Activated naive CD4-positive, alpha-beta T cell treated with anti-CD3 and anti-CD28 coated beads for 36 hours (primary cell): ENCODE data around the gene LCN12. TPM values are rescaled to one million over a fixed set of nuclear protein-coding genes. Genes with fewer than 3 reads are reported as not detected.

Source experiments
- CTCF ChIA-PET: fragments of 350-600 bp; sonication (Branson Sonifier 250); formaldehyde crosslinking; loops from one replicate; lab custom pipeline; 2021; ENCODE audit warnings: antibody characterized with exemption; lab: Charles Lee
- DNase-seq: peaks from one replicate; pipeline ENCODE4 v3.0.0-alpha.2; 2020
- H3K27ac Mint-ChIP-seq: one replicate; pipeline ENCODE4 v1.8.0; 2021; ENCODE audit warnings: mild to moderate bottlenecking, mixed read lengths
- H3K27me3 Mint-ChIP-seq: one replicate; pipeline ENCODE4 v1.8.0; 2021; ENCODE audit warnings: low read depth, mixed read lengths
- H3K36me3 Mint-ChIP-seq: one replicate; pipeline ENCODE4 v1.8.0; 2021; ENCODE audit warnings: low read depth, mixed read lengths
- H3K4me1 Mint-ChIP-seq: one replicate; pipeline ENCODE4 v1.8.0; 2021; ENCODE audit warnings: low read depth, mixed read lengths
- H3K4me3 Mint-ChIP-seq: one replicate; pipeline ENCODE4 v1.8.0; 2021; ENCODE audit warnings: mild to moderate bottlenecking, moderate library complexity, mixed read lengths
- H3K9me3 Mint-ChIP-seq: one replicate; pipeline ENCODE4 v1.8.0; 2021; ENCODE audit warnings: mixed read lengths
- intact Hi-C: fragments of 100-400 bp; cut with micrococcal nuclease; formaldehyde crosslinking; loops from one replicate; pipeline ENCODE4 v1.15.1; 2023
- total RNA-seq, 2 experiments: library from RNA; stranded (reverse); gene quantifications; one replicate each; pipeline ENCODE4 v1.2.3, GENCODE V29; 2021

LCN12 gene
- total RNA-seq, 2 experiments from 2014 or later: 1.1 to 1.9 TPM

GRCh38 chr9:136958473-136958872, 6.4 kb downstream of the LCN12 start:
- no peak overlapping the region for H3K4me3 Mint-ChIP-seq
- no peak overlapping the region for H3K27ac Mint-ChIP-seq
- no peak for DNase-seq
- H3K27me3 Mint-ChIP-seq: no peaks in the 10 kb centered on the region
- H3K9me3 Mint-ChIP-seq: peaks cover 2% of the 10 kb centered on the region
- H3K4me1 Mint-ChIP-seq: peaks cover 2% of the 10 kb centered on the region
- intact Hi-C loops: no loop called here
- CTCF ChIA-PET: interaction anchor here (1.1 kb wide), 1 partner anchor 278 kb away, joined by 3 read pairs; no protein-coding TSS in a partner anchor
- no peaks in the 10 kb centered on the region for H3K36me3 Mint-ChIP-seq

- no peaks in the 10 kb centered on the region for H3K27me3 Mint-ChIP-seq
- H3K36me3 Mint-ChIP-seq: no peaks in the 10 kb centered on the region
- no peak for DNase-seq
- CTCF ChIA-PET: interaction anchor here (1.1 kb wide), 1 partner anchor 277 kb away, joined by 3 read pairs; no protein-coding TSS in a partner anchor
- H3K27ac Mint-ChIP-seq: no peak overlapping the region
- peaks cover 2% of the 10 kb centered on the region for H3K9me3 Mint-ChIP-seq
- peaks cover 2% of the 10 kb centered on the region for H3K4me1 Mint-ChIP-seq
- no peak overlapping the region for H3K4me3 Mint-ChIP-seq
- intact Hi-C loops: no loop called here
Observed at GRCh38 chr9:136958898-136959850, 7.1 kb downstream of the LCN12 start.

- no peaks in the 10 kb centered on the region for H3K36me3 Mint-ChIP-seq
- no peak overlapping the region for H3K27ac Mint-ChIP-seq
- H3K4me3 Mint-ChIP-seq: no peak overlapping the region
- DNase-seq: no peak
- peaks cover 2% of the 10 kb centered on the region for H3K9me3 Mint-ChIP-seq
- CTCF ChIA-PET: no interaction called here
- intact Hi-C loops: no loop called here
- peaks cover 4% of the 10 kb centered on the region for H3K4me1 Mint-ChIP-seq
- no peaks in the 10 kb centered on the region for H3K27me3 Mint-ChIP-seq
Observed at GRCh38 chr9:136960212-136960937, 8.3 kb downstream of the LCN12 start.

- no peak for DNase-seq
- peaks cover 2% of the 10 kb centered on the region for H3K9me3 Mint-ChIP-seq
- no peak overlapping the region for H3K4me3 Mint-ChIP-seq
- no peaks in the 10 kb centered on the region for H3K27me3 Mint-ChIP-seq
- H3K36me3 Mint-ChIP-seq: no peaks in the 10 kb centered on the region
- H3K27ac Mint-ChIP-seq: no peak overlapping the region
- intact Hi-C loops: no loop called here
- peaks cover 7% of the 10 kb centered on the region for H3K4me1 Mint-ChIP-seq
- CTCF ChIA-PET: no interaction called here
Observed at GRCh38 chr9:136960938-136961275, 8.8 kb downstream of the LCN12 start.

GRCh38 chr9:136961279-136962065, 9.4 kb downstream of the LCN12 start:
- intact Hi-C loops: no loop called here
- H3K4me1 Mint-ChIP-seq: peaks cover 12% of the 10 kb centered on the region
- no peak overlapping the region for H3K27ac Mint-ChIP-seq
- DNase-seq: no peak
- peaks cover 2% of the 10 kb centered on the region for H3K9me3 Mint-ChIP-seq
- CTCF ChIA-PET: interaction anchor here (0.6 kb wide), 1 partner anchor 145 kb away, joined by 4 read pairs; no protein-coding TSS in a partner anchor
- H3K27me3 Mint-ChIP-seq: no peaks in the 10 kb centered on the region
- H3K4me3 Mint-ChIP-seq: no peak overlapping the region
- no peaks in the 10 kb centered on the region for H3K36me3 Mint-ChIP-seq

- Mint-ChIP-seq H3K36me3 (no peaks in the 10 kb centered on the region), H3K9me3 (no peaks in the 10 kb centered on the region), H3K27me3 (no peaks in the 10 kb centered on the region), H3K4me3 (no peak overlapping the region), H3K4me1 (peaks cover 12% of the 10 kb centered on the region), H3K27ac (no peak overlapping the region)
- intact Hi-C loops: no loop called here
- DNase-seq: no peak
- CTCF ChIA-PET: interaction anchor here (0.6 kb wide), 1 partner anchor 146 kb away, joined by 4 read pairs; no protein-coding TSS in a partner anchor
Observed at GRCh38 chr9:136962163-136962562, 10.1 kb downstream of the LCN12 start.

GRCh38 chr9:136962701-136963248, 10.7 kb downstream of the LCN12 start:
- no peak overlapping the region for H3K4me3 Mint-ChIP-seq

GRCh38 chr9:136963341-136963740, 11.3 kb downstream of the LCN12 start:
- H3K4me3 Mint-ChIP-seq: no peak overlapping the region
- intact Hi-C loops: no loop called here
- DNase-seq: no peak
- H3K4me1 Mint-ChIP-seq: peaks cover 12% of the 10 kb centered on the region
- H3K27ac Mint-ChIP-seq: no peak overlapping the region
- H3K9me3 Mint-ChIP-seq: no peaks in the 10 kb centered on the region
- H3K36me3 Mint-ChIP-seq: no peaks in the 10 kb centered on the region
- no peaks in the 10 kb centered on the region for H3K27me3 Mint-ChIP-seq
- CTCF ChIA-PET: no interaction called here

More at GRCh38 chr9:136962701-136963248, 10.7 kb downstream of the LCN12 start:
- Mint-ChIP-seq H3K4me1 (peaks cover 12% of the 10 kb centered on the region), H3K27ac (no peak overlapping the region), H3K27me3 (no peaks in the 10 kb centered on the region), H3K36me3 (no peaks in the 10 kb centered on the region), H3K9me3 (no peaks in the 10 kb centered on the region)
- intact Hi-C loops: no loop called here
- CTCF ChIA-PET: no interaction called here
- no peak for DNase-seq

- intact Hi-C loops: no loop called here
- Mint-ChIP-seq H3K9me3 (no peaks in the 10 kb centered on the region), H3K27ac (no peak overlapping the region), H3K4me1 (peaks cover 12% of the 10 kb centered on the region), H3K27me3 (no peaks in the 10 kb centered on the region), H3K36me3 (no peaks in the 10 kb centered on the region), H3K4me3 (no peak overlapping the region)
- CTCF ChIA-PET: no interaction called here
- DNase-seq: no peak
Observed at GRCh38 chr9:136963751-136964150, 11.7 kb downstream of the LCN12 start.

- H3K27me3 Mint-ChIP-seq: no peaks in the 10 kb centered on the region
- H3K9me3 Mint-ChIP-seq: no peaks in the 10 kb centered on the region
- H3K4me1 Mint-ChIP-seq: peaks cover 12% of the 10 kb centered on the region
- no peaks in the 10 kb centered on the region for H3K36me3 Mint-ChIP-seq
- H3K4me3 Mint-ChIP-seq: no peak overlapping the region
- CTCF ChIA-PET: no interaction called here
- H3K27ac Mint-ChIP-seq: no peak overlapping the region
- no peak for DNase-seq
- intact Hi-C loops: no loop called here
Observed at GRCh38 chr9:136964171-136964689, 12.2 kb downstream of the LCN12 start.

GRCh38 chr9:136964833-136965422, 12.9 kb downstream of the LCN12 start:
- Mint-ChIP-seq H3K27me3 (no peaks in the 10 kb centered on the region), H3K4me1 (peaks cover 12% of the 10 kb centered on the region), H3K27ac (no peak overlapping the region), H3K36me3 (no peaks in the 10 kb centered on the region), H3K4me3 (no peak overlapping the region), H3K9me3 (no peaks in the 10 kb centered on the region)
- DNase-seq: no peak
- CTCF ChIA-PET: no interaction called here
- intact Hi-C loops: no loop called here
